ENCODE measurements around the gene CDK11B. TPM values are rescaled to one million over a fixed set of nuclear protein-coding genes. Genes with fewer than 3 reads are reported as not detected.
"Not testable (repeated sequence)": the region's sequence is repeated elsewhere in the genome, so short reads cannot be mapped to it uniquely, and the experiment has no call there.

The CDK11B gene
- total RNA-seq, 1 donor from 2014 or later, result 24.3 TPM

DNA sequence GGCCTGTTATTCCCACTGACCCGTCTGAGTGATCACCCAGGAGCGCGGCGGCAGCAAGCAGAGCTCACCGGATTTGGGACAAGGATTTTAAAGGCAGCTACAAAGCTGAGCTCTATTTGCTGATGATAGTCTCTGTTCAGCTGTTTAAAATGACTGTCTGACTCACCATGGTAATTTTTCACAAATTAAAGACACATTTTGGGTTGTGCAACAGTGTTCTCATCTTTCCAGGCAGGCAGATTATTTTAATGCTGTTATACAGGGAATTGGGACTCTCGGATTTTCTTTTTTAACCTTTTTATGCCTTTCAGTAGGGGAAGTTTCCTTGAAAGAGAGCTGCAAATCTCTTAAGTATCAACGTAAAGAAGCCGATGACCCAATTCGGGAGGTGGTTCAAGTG, 3.6 kb upstream of the CDK11B start:
- H3K4me3 ChIP-seq; intact Hi-C loops (cut with micrococcal nuclease); H3K27ac ChIP-seq (replicated peaks); H3K27me3 ChIP-seq (ENCODE audit: low read depth); H3K9me3 ChIP-seq (replicated peaks); DNase-seq: not testable (repeated sequence)
- H3K4me1 ChIP-seq, result peaks cover 13% of the 10 kb centered on the region
- peaks cover 23% of the 10 kb centered on the region for H3K36me3 ChIP-seq

DNA sequence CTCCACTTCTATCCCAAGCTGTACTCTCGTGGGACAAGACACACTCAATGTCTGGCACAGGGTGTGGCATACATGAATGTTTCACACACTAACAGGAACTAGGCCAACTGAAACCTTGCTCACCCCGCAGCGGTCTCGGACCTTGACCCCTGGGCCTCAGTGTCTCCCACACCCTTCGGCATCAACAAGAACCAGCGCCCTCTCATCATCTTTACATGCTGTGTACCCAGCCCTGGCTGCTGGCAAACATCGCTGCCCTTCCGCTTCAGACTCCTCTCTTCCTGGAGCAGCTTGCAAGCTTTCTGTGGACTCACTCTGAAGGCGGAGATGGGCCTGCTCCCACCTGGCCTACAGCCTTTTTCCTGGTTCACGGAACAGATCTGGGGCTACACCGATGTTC, 10.5 kb downstream of the CDK11B start:
- H3K27me3 ChIP-seq (ENCODE audit: low read depth); H3K4me1 ChIP-seq; H3K27ac ChIP-seq (replicated peaks); intact Hi-C loops (cut with micrococcal nuclease); DNase-seq; H3K4me3 ChIP-seq; H3K9me3 ChIP-seq (replicated peaks): not testable (repeated sequence)
- H3K36me3 ChIP-seq, result peaks cover 74% of the 10 kb centered on the region

DNA sequence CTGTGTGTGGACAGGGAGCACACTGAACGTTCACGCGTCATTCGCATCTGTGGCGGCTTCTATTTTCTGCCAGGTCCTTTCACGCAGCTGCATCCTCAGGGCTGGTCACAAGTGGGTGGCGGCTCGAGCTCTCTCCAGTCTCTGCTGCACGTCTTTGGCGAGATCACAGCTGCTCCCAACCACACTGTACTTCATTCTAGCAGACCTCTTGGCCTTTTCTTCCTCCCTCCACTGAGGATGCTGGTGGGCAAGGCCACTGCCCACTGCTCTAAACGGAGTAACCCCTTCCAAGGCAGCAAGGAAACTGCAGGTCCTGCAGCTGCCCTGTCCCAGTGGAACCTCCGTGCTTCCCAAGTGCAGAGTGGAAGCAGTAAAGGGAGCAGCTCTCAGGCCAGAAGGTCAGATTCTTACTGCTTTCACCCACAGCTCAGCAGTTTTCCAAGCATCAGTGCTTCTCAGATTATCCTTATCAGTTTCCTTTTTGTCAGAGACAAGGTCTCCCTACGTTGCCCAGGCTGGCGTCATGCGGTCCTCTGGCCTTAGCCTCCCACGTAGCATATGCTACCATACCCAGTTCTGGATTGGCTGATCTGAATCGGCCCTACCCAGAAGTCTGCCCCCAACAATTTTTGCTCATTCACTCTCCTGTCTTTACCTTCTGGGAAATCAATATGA, 11.1 kb downstream of the CDK11B start:
- H3K9me3 ChIP-seq (replicated peaks); intact Hi-C loops (cut with micrococcal nuclease); H3K4me1 ChIP-seq; DNase-seq; H3K4me3 ChIP-seq; H3K27me3 ChIP-seq (ENCODE audit: low read depth); H3K27ac ChIP-seq (replicated peaks): not testable (repeated sequence)
- H3K36me3 ChIP-seq, result peaks cover 68% of the 10 kb centered on the region

DNA sequence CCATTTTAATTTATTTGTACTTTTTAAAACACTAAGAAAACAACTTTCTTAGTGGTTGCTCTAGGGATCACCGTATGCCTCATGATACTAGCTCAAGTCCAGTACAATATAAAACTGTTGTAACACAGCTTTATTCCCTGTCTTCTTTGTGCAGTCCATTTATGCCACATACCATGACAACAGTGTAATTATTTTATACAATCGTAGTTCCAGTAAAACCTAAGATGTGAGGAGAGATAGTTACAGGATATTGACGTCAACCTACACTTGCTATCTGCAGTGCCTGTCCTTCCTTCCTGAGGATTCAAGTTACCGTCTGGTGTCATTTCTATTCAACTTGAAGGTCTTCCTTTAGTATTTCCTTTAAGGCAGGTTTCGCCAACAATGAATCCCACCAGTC, 12.5 kb downstream of the CDK11B start:
- H3K4me1 ChIP-seq; H3K27ac ChIP-seq (replicated peaks); H3K4me3 ChIP-seq; H3K9me3 ChIP-seq (replicated peaks); H3K27me3 ChIP-seq (ENCODE audit: low read depth); intact Hi-C loops (cut with micrococcal nuclease); DNase-seq: not testable (repeated sequence)
- peaks cover 55% of the 10 kb centered on the region for H3K36me3 ChIP-seq

DNA sequence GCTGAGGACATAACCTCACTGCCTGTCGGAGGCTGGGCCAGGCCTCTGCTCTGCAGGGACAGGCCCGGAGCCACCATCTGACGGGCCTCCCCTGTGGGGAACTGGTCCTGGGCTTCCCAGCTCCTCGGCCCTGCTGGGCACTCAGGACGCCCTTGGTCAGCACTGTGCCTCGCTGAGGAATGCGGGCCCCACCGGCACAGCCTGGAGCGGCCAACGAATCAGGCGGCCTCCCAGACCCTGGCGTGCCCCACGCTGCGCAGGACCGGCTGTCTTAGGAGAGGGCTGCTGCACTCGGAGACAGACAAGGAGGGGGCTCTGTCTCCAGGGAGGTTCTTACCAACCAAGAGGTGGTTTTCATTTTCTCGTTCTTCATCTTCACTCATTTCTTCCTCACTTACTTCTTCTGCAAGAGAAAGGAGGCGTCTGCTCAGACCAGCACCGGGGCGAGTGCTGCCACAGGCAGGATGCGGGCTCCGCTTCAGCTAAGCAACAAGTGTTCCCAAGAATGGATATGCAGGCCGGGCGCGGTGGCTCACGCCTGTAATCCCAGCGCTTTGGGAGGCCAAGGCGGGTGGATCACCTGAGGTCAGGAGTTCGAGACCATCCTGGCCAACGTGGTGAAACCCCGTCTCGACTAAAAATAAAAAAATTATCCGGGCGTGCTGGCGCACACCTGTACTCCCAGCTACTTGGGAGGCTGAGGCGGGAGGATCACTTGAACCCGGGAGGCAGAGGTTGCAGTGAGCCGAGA, 17.9 kb downstream of the CDK11B start:
- intact Hi-C loops (cut with micrococcal nuclease); DNase-seq; H3K9me3 ChIP-seq (replicated peaks); H3K4me1 ChIP-seq; H3K4me3 ChIP-seq; H3K27ac ChIP-seq (replicated peaks); H3K27me3 ChIP-seq (ENCODE audit: low read depth): not testable (repeated sequence)
- peaks cover 24% of the 10 kb centered on the region for H3K36me3 ChIP-seq

DNA sequence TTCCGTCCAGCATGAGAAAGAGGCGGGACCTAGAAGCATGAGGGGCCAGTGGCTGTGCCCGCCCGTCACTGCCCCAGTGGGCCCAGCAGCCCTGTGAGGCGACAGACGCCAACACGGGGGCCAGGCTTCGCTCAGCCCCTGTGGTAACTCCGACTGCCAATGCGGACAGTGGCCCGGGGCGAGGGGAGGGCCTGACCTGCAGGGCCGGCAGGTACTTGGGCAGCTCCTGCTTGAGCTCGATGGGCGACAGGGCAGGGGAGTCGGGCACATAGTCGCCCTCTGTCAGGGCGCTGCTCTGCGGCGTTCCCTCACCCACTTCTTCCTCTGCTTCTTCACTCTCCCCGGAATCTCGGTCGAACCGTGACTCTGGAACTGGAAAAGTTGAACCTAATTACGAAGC, 18.7 kb downstream of the CDK11B start:
- H3K4me1 ChIP-seq; DNase-seq; H3K9me3 ChIP-seq (replicated peaks); H3K27ac ChIP-seq (replicated peaks); H3K27me3 ChIP-seq (ENCODE audit: low read depth); H3K4me3 ChIP-seq; intact Hi-C loops (cut with micrococcal nuclease): not testable (repeated sequence)
- peaks cover 21% of the 10 kb centered on the region for H3K36me3 ChIP-seq

DNA sequence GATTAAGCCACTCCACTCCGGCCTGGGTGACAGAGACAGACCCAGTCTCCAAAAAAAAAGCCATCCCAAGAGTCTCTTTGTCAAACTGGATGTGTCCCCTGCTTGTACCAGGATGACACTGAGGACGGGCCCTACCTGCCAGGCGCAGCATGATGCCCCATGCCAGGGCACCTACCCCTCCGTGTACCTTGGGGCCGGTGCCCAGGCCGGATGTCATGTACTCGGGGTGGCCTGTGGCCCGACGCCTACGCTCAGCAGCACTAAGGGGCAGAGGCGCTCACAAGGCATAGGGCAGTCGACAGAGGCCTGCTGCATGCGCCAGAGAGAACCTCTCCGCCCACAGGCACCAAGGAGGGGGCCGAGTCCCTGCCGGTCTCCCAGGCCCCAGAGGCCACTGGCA, 19.4 kb downstream of the CDK11B start:
- H3K9me3 ChIP-seq (replicated peaks); H3K4me3 ChIP-seq; H3K4me1 ChIP-seq; DNase-seq; H3K27me3 ChIP-seq (ENCODE audit: low read depth); H3K27ac ChIP-seq (replicated peaks); intact Hi-C loops (cut with micrococcal nuclease): not testable (repeated sequence)
- peaks cover 21% of the 10 kb centered on the region for H3K36me3 ChIP-seq

DNA sequence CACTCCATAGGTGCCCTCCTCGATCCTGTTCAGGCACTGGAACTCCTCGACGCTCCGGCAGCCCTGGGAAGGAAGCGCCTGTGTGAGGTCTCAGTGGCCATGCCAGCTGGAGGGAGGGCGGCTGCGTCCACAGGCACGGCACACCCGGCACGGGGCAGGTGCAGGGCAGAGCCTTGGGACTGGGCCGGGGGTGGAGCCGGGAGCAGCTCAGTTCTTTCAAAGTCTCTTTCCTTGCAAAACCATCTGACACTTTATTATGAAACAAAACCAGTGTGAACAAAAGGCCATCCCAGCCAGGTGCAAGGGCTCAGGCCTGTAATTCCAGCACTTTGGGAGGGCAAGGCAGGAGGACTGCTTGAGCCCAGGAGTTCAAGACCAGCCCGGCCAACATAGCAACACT, 20.3 kb downstream of the CDK11B start:
- H3K36me3 ChIP-seq, result peaks cover 21% of the 10 kb centered on the region
- H3K9me3 ChIP-seq (replicated peaks); H3K4me3 ChIP-seq; H3K4me1 ChIP-seq; DNase-seq; H3K27ac ChIP-seq (replicated peaks); intact Hi-C loops (cut with micrococcal nuclease); H3K27me3 ChIP-seq (ENCODE audit: low read depth): not testable (repeated sequence)

DNA sequence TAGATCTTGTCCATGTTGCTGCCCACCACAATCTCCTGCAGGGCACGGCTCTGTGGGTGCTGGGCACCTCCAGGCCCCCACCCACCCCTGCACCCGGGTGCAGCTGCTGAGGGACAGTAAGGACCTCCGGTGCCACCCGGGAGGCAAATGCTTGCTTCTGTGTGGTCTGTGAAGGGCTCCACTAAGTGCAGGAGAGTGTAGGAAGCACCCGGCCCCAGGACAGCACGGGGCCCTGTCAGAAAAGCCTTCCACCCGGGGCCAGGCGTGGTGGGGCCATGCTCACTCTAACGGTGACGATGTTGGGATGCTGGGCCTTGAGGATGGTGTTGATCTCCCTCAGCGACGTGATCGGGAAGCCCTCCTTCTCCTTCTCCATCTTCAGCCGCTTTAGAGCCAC, 21.3 kb downstream of the CDK11B start:
- H3K9me3 ChIP-seq (replicated peaks); H3K27ac ChIP-seq (replicated peaks); H3K27me3 ChIP-seq (ENCODE audit: low read depth); H3K4me1 ChIP-seq; H3K4me3 ChIP-seq; intact Hi-C loops (cut with micrococcal nuclease); DNase-seq: not testable (repeated sequence)
- H3K36me3 ChIP-seq, result peaks cover 21% of the 10 kb centered on the region

DNA sequence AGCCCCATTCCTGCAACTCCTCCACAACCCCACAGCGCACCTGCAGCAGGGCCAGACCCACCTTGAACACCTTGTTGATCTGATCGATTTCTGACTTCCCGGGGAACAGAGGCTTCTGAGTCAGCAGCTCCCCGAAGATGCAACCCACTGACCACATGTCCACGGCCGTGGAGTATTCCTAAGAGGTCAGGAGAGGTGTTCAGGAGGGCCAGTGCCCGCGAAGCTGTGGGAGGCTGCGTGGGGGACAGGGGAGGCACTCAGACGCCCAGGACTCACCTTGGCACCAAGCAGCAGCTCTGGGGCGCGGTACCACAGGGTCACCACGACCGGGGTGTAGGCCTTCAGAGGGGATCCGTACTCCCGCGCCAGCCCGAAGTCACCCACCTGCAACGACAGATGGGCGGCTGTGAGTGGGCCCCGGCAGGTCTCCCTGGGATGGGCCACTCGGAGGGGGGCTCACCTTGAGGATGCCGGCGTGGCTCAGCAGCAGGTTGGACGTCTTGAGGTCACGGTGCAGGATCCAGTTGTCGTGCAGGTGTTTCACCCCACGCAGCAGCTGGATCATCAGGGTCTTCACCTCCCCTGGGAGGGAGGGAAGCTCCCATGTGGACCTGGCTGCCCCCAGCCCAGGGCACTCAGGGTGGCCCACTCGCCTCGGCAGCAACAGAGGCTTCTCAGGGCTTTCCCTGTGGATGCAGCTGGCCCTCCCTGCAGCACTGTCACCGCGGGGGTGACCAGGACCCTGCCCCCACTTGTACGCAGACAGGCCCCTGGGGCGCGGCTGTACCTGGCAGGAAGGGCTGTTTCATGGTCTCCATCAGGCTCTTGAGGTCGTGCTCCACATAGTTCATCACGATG, 22.0 kb downstream of the CDK11B start:
- H3K27me3 ChIP-seq (ENCODE audit: low read depth); H3K4me1 ChIP-seq; intact Hi-C loops (cut with micrococcal nuclease); H3K4me3 ChIP-seq; DNase-seq; H3K27ac ChIP-seq (replicated peaks); H3K9me3 ChIP-seq (replicated peaks): not testable (repeated sequence)
- H3K36me3 ChIP-seq, result peaks cover 21% of the 10 kb centered on the region

DNA sequence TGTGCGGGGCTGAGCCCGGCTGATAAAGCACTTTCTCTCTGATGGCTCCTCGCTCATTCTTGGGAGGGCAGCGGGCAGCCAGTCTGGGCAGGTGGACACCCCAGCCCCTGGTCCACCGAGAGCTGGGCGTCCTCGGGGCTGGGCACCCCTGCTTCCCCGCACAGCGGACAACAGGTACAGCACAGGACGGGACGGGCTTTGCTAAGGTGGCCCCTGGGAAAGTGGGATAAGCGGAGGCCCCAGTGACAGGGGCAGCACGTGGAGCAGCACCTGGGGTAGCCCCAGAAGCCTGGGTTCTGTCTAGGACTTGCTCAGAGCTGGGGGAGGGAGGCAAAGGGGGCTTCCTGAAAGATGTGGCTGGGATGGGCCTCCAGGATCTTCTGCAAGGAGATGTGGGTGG, 24.2 kb downstream of the CDK11B start:
- Histone ChIP-seq H3K27me3 (ENCODE audit: low read depth) (peaks cover 21% of the 10 kb centered on the region), H3K4me1 (peaks cover 21% of the 10 kb centered on the region), H3K36me3 (peaks cover 15% of the 10 kb centered on the region)
- H3K9me3 ChIP-seq (replicated peaks); DNase-seq; H3K4me3 ChIP-seq; H3K27ac ChIP-seq (replicated peaks); intact Hi-C loops (cut with micrococcal nuclease): not testable (repeated sequence)

DNA sequence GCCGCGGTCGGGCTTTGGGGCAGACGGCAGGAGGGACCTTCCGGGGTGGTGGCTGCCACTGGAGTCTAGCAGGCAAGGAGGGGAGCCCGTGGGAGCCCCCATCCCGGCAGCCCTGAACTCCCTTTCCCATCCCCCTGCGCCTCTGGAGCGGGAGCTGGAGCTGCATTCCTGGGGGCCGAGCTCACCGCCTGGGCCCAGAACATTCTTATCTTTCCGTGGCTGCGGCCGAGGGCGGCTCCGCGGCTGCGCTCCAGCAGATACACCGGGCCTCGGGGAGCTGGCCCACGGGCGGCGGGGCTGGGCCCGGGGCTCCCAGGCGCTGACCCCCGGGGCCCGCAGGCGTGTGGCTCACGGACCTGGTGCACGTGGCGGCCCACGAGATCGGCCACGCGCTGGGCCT, 25.4 kb downstream of the CDK11B start:
- peaks cover 26% of the 10 kb centered on the region for H3K36me3 ChIP-seq
- peaks cover 33% of the 10 kb centered on the region for H3K27me3 ChIP-seq (ENCODE audit: low read depth)
- intact Hi-C loops (cut with micrococcal nuclease); DNase-seq; H3K4me3 ChIP-seq; H3K9me3 ChIP-seq (replicated peaks); H3K27ac ChIP-seq (replicated peaks): not testable (repeated sequence)
- peaks cover 21% of the 10 kb centered on the region for H3K4me1 ChIP-seq

Measured in left ventricle myocardium inferior (tissue), 1 donor.